GM21717 (cell line): ENCODE data around the gene NTNG1.
A peak's percentile ranks its signal among the peaks of the same experiment; 100 is the strongest.

Experiments
- ATAC-seq: cut with Tn5 transposase; IDR thresholded peaks from one replicate; pipeline ENCODE4 v1.9.1; 2021; ENCODE audit warnings: mild to moderate bottlenecking, moderate library complexity; ENCODE audit not compliant: unreplicated experiment

The NTNG1 gene

DNA sequence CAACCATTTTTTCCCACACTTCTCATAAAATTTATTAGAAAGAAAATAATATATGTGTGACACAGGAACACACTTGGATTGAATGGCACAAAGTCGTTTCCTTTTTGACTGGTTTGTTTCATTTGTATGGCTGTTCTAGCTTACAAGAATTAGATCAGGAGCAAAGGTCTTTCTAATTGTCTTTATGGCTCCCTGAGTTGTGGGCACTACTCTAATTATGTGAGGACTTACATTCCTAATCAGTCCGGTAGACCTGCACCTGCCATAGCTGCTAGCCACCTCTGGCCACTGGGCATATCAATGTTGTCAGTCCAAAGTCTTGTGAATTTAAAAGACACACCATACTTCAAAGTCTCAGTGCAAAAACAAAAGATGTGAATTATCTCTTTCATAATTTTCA is 346.7 kb downstream of the NTNG1 start:
- ATAC-seq = no peak

DNA sequence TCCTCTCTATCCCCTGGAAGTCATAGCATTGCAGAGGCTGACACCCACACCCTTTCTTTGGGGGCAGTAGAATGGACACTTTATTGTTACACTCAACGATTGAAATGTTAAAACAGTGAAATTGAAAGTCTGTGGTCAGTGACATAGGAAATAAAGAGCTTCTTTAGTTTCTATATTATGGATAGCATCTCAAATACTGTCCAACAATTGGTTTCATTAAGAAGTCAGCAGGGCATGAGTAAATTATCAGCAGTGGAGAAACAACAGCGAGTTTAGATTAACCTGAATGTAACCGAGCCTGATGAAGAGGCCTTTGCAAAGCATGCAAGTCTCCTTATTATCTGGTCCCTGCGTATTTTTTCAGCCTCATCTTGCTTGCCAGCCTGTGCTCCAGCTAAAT is 350.7 kb downstream of the NTNG1 start:
- no peak for ATAC-seq

DNA sequence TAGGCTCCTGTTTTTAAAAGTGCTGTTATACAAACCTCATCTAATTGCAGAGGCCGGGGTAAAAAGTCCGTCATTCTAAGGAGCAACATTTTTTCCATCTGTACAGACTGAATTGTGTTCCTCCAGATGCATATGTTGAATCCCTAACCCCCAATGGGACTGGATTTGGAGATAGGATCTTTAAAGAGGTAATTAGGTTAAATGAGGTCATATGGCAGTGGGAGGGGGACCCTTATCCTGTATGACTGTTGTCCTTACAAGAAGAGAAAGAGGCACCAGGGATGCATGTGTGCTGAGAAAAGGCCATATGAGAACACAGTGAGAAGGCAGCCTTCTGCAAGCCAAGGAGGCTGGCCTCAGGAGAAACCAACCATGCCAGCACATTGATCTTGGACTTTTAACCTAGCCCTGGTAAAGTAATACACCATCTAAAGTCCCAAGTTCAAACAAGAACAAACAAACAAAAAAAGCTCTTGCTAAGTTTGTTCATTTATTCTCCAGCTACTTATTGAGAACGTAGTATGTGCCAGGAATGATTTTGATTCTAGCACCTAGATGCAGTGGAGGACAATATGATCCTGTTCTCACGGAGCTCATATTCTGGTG is 352.4 kb downstream of the NTNG1 start:
- no peak for ATAC-seq

DNA sequence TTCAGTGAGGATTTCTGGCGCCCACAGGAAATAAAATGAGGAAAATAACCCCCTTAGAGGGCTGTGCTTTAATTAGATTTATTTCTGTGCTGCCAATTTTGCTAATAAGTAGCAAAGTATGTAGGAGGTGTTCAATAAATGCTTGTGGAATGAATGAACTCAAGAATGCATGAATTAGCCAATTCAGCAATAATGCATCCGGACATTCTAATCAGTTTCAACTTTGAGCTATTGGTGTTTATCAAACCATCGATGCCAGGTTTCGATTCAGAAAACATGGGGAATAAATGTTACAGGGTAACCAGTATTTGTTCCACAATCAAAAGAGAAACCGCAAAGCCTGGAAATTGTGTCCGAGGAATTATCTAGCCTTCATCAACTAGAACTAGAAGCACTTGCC is 353.2 kb downstream of the NTNG1 start:
- no peak for ATAC-seq

DNA sequence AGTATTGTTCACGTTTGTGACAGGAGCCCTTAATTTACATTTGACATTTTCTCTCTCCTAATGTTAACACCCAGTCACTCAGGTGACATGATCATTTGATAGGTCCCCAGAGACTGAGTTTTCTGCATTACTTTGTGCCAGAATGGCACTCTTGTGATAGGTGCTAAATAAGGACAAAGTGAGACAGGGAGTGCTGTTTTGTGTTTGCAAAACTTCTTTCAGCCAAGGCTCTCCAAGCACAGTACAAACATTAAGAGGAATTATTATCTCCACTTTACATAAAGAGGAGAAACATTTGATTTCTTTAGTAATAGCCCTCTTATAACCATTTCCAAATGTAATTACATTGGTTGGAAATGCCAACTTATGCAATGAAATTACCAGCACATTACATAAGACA is 355.2 kb downstream of the NTNG1 start:
- ATAC-seq = no peak

DNA sequence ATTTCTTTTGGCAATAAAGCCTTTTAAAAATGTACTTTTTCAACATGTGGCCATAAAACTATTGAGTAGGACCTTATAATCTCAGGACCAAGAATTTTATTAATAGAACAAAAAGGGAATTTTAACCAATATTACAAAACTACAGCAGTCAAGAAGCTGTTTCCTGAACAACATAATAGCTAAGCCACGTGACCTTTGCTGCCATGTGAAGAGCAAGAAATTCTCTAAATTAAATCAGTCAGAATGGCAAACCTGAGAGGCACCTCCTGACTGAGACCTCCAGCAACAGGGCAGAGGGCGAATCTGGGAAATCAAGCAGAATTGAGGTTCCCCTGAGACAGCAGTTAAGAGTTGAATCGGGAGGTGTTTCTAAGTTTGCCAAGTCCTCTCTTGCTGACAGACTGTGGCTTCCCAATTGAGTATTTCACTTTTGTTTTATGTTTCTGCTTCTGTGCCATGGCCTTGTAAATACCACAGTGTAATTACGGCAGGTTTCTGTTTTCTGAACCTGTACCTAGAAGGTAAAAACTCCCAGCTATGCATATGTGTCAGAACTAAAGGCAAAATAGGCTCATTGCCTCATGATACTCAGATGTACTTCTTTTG is 358.4 kb downstream of the NTNG1 start:
- ATAC-seq = peak; percentile 98

DNA sequence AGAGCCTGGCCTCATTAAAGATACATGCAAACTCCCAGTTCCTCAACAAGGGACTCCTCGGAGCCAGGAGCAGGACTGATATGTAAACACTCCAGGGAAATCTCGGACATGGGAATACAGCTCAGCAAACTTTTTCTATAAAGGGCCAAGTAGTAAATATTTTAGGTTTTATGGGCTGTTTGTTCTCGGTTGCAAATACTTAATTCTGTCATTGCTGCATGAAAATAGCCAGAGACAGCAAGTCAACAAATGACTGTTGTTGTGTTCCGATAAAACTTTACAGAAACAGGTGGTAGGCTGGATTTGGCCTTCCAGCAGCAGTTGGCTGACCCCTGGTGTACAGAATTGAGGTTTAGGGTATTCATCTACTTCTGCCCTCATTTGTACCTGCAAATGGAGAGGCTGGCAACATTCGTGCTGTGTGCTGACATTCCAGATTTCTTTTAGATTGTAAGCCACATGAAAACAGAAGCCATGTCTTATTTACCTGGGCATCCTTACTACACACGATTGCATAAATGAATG is 360.3 kb downstream of the NTNG1 start:
- no peak for ATAC-seq

DNA sequence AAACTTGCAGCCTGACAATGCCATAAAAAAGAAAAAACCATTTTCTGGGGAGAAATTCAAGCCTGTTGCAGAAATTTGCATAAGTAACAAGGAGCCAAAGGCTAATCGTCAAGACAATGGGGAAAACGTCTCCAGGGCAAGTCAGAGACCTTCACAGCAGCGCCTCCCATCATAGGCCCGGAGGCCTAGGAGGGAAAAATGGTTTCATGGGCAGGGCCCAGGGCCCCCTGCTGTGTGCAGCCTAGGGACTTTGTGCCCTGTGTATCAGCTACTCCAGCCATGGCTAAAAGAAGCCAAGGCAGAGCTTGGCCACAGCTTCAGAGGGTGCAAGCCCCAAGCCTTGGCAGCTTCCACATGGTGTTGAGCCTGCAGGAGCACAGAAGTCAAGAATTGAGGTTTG is 369.5 kb downstream of the NTNG1 start:
- no peak for ATAC-seq

DNA sequence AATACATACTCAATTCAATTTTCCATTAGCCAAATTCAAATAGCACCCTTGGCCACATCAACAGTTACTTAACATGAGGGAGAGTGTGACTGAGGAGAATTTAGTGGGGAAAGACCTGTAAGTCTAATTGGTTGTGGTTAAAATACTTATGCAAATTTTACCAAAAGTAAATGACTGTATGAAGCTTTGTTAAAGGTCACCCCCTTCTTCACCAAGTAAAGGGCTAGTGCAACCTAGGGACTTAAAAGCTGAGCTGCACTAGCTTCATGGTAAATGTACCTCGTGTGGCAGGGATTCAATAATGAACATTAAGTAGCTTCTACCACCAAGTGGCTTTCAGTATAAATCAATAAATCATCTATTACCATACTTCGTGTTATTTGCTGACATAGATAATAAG is 372.0 kb downstream of the NTNG1 start:
- no peak for ATAC-seq

DNA sequence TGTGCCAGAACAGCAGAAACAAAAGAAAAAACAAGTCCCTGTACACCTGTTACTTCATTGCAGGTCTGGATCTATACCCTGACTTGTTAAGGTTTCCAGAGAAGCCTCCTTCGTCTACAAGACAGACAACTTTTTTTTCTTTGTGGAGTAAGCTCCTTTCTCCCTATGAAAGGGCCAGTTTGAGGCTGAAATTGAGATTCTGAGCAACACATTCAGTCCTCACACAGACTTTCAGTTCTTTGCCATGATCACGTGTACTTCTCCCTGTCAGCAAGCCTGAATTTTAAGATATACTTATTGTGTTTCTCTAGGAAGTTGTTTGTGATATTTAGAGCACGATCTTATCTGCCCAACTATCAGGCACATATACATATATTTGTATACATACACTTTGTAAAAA is 374.0 kb downstream of the NTNG1 start:
- no peak for ATAC-seq

DNA sequence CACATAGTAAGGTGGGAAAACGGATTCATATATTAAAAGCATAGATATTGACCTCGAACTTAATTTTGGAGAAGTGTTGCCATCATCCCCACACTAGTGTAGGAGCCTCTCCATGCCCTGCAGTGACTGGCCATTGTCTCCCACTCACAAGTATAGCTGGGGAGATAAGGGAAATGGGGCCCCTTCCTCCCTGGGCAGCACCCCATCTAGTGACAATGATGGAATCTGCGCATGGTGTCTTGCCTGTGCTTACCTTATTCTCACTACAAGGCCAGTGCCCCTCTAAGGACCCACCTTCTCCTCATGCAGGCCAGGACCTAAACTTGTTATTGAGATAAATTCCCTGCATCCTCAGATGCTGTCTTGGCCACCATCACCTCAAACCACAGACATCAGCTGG is 374.9 kb downstream of the NTNG1 start:
- ATAC-seq = no peak

DNA sequence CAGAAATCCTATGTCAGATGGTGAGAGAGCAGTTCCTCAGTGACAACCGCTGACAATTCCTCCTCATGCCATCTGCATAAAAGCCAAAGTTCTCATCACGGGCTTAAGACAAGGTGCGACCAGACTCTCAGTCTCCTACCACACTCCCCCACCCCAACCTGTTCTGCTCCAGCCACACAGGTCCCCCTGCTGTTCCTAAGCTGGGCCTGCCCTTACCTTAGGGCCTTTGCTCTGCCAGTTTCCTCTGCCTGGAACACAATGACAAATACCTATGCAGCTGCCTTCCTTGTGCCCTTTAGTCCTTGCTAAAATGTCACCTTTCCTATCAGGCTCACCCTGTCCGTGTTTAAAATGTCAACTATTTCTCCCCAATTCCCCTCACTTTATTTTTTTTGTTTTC is 382.2 kb downstream of the NTNG1 start:
- ATAC-seq = no peak

DNA sequence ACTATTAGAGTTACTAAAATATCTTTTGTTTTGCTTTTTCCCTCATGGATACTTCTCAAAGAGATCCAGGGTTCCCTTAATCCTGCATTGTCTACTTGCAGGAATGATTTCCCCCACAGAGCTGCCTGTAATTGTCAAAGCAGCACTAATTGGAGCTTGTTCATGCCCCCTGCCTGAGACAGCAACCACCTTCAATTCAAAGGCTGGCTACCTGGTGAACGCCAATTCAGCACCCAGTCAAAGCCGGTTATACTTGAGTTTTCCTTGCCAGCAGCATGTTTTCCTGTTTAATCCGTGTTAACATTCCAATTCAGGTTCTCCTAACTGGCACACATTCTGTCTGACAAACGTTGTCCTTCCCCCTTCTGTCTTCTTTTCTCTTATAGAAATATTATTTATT is 382.9 kb downstream of the NTNG1 start:
- ATAC-seq = no peak

DNA sequence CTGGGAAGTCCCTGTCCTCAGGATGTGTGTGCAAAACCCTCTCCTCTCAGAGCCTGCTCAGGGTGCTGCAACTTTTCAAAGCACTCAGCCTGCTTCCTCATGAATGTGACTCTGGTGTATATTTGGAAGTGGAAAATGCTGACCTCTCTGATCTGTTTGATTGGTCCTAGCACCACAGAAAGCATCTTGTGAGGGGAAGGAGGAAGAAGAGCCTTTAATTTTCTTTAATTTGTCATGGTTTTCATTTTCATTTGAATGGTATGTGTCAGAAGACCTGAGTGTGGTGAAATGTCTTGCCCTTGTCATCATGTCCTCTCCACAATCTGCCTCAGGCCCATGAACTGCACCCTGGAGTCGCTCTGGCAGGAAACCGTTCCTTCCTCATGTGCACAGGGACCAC is 383.5 kb downstream of the NTNG1 start:
- ATAC-seq = no peak

DNA sequence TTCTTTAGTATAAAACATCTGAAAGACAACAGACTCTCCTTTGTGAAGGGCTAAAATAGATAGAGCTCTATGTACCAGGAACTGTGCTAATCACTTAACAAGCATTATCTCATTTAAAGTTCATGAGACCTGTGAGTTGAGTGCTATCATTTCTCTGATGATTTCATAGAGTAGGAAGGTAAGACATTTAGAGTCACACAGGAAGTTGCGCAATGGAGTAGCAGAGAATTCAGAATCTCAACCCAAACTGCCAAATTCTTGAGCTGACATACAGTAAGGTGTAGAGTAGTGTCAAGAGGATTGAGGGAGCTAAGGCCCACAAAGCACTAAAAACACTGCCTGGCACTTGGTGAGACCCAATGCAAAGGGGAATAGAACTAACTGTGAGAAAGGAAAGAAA is 384.3 kb downstream of the NTNG1 start:
- ATAC-seq = no peak

DNA sequence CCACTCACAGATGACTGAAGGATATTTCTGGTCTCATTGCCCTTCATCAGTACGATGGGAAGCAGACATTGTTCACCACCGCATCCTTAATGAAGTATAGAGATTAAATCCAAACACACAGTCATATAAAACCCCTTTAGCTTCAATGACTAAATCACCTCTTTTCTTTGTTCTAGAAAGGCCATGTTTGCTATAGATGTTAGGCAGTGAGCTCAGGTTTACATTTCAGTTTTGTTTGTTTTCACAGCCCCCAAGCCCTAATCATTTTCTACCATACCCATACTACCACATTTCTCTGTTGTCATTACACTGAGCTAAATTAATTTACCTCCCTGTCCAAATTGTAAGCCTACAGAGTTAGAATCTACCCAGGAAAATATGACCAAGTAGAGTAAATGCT is 385.1 kb downstream of the NTNG1 start:
- no peak for ATAC-seq

DNA sequence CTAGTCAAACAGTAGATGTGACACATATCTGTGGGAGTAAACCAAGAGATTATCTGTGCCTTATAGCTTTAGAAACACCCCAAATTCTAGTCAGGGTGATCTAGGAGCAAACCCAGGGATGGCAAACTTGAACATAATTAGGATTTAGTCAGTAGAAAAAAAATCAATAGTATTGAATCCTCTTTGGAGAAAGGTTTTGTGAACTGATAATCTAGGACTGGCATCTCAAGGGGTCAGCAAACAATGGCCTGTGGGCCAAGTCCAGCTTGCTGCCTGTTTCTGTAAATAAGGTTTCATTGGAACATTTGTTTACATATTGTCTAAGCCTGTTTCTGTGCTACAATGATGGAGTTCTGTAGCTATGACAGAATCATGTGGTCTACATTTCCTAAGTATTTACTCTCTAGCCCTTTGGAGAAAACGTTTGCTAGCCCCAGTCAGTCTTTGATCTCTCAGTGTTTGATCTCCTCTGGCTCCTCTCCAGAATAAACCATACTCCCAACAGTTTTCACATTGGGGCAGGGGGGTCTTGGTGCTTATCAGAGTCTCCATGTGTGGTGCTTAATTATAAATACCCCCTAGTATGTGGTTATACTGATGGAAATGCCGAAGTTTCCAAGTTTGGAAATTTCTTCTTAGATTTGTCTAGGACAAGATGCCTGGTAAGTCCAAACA is 385.8 kb downstream of the NTNG1 start:
- no peak for ATAC-seq

DNA sequence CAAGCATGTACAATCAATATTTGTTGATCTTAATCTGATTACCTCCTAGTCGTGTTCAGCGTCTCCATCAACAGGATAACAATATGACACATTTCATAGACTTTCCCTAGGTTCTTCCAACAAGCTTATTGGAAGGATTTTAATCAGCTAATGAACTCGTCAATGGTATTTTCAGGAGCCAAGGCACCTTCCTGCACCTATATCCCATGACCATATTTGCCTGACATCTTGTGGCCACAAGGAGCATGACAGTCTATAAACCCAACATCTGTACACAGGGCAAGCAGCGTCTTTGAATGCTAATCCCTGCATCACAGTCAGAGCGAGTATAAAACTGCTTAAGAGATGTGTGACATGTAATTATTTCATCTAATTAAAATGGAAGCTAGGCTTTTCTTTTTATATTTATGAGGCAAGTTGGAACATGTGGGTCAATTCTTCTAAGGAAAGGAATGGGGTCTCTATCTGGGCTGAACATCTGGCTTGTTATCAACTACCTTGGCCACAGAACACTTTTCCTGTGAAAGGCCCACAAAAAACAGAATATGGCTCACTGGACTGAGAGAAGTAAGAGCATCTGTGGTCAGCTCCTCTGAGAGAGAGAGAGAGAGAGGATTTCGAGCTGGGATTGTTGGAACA is 388.8 kb downstream of the NTNG1 start:
- ATAC-seq = peak; percentile 90

DNA sequence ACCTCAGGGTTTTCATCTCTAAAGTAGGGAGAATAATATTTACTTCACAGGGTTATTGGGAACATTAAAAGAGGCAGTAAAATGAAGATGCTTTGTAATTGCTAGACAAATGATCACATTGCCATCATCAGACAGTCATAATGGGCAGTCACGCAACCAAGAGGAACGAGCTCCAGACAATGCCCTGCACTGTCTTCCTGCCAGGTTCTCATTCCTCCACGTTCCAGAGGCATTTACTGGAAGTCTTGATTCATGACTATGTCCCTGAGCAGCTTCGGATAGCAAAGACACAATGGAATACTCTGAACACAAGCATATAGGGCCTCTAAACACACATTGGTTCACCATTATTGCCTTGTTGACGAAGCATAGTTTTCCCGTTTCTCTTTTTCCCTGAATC is 389.7 kb downstream of the NTNG1 start:
- no peak for ATAC-seq

DNA sequence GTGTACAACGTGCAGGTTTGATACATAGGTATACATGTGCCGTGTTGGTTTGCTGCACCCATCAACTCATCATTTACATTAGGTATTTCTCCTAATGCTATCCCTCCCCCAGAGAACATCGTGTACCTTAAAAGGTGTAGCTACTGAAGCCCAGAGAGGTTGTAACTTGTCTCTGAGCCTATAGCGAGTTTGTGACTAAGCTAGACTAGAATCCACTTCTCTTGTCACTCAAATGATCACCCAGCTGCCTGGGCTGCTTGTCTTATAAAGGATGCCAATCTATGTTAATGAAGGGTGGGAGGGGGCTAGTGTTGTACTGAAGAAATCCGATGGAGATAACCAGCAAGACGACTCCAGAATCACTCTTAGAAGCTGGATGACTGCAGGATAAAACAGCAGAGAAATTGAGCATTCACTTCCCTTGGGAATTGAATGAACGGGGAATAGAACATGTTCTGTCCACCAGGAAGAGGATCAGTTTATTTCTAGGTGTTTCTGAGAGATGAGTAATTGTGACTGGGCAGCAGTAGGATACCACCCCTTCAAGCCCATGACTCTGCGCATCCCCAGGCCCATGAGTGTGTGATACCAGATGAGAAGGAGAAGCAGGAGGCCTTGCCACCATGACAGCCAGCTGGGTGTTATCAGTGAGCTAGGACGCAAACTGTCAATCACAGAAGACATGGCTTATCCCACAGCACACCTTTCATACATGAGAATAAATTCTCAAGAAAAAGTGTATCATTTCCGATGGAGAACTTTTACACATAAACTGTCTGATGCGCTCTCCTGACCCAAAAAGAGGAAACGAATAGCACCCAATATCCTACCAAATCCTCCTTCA is 390.4 kb downstream of the NTNG1 start:
- ATAC-seq = no peak

DNA sequence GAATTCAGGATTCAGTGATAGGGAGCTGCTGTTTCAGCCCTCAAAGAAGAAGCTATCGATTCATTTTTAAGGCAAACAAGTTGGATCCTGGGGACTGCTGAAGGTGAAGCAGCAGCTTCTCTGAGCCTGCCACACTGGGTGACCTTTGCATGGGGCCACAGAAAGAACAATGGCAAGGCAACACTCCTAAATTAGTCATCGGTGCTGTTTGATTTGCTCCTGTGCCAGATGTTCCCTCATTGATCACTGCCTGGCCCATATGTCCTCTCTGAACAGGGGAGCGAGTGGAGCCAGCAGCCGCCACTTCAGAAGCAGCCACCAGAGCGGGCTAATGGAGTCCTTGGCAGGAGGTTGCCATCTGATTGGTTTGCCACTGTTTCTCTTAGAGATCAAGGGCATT is 391.5 kb downstream of the NTNG1 start:
- no peak for ATAC-seq
